ENCODE results near the gene CALHM4.

CALHM4 gene, protein sequence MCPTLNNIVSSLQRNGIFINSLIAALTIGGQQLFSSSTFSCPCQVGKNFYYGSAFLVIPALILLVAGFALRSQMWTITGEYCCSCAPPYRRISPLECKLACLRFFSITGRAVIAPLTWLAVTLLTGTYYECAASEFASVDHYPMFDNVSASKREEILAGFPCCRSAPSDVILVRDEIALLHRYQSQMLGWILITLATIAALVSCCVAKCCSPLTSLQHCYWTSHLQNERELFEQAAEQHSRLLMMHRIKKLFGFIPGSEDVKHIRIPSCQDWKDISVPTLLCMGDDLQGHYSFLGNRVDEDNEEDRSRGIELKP

DNA sequence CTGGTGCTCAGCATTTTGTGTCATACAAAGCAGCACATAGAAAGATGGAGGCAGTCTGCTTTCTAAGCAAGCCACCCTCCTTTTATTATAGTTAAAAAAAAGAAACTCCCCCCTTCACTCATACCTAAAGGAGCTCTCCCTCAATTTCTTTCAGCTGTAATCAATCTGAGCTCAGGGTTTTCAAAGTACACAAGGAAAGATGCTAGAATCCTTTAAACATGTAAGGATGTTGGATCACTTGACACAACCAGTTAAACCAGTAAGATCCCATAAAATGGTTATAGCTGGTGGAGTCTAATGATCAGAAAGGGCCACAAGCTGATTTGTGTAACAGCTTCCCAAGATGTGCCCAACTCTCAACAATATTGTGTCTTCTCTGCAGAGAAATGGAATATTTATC lies at the start of gene CALHM4:
TSS of gene CALHM4 (plus strand) at position 301 of the 400 bp plus-strand sequence. CDS start at position 344, 43 bp downstream.
- in situ Hi-C loops (cut with MboI; ENCODE audit: low sequenced_read_pairs, unreplicated experiment): no loop called here
- TF ChIP-seq, protein P1, sequence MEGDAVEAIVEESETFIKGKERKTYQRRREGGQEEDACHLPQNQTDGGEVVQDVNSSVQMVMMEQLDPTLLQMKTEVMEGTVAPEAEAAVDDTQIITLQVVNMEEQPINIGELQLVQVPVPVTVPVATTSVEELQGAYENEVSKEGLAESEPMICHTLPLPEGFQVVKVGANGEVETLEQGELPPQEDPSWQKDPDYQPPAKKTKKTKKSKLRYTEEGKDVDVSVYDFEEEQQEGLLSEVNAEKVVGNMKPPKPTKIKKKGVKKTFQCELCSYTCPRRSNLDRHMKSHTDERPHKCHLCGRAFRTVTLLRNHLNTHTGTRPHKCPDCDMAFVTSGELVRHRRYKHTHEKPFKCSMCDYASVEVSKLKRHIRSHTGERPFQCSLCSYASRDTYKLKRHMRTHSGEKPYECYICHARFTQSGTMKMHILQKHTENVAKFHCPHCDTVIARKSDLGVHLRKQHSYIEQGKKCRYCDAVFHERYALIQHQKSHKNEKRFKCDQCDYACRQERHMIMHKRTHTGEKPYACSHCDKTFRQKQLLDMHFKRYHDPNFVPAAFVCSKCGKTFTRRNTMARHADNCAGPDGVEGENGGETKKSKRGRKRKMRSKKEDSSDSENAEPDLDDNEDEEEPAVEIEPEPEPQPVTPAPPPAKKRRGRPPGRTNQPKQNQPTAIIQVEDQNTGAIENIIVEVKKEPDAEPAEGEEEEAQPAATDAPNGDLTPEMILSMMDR (IDR thresholded peaks at IDR 0.05; ENCODE audit: borderline replicate concordance, control extremely low read depth, extremely low read depth, insufficient read depth, missing control alignments): no peak
- DNase-seq (ENCODE audit: low spot score): no peak

DNA sequence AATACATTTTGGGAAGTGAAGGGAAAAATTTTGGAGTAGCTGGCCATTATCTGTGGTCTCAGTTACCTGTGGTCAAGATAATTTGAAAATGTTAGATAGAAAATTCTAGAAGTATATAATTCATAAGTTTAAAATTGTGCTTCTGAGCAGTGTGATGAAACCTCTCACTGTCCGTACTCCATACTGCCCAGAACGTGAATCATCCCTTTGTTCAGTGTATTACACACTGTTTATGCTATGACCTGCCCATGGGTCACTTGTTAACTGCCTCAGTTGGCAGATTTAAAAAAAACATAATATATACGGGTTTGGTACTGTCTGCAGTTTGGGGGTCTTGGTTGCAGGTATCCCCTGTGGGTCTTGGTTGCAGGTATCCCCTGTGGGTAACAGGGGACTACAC lies 46.2 kb upstream of the CALHM4 start:
- TF ChIP-seq, protein P1 (IDR thresholded peaks at IDR 0.05; ENCODE audit: borderline replicate concordance, control extremely low read depth, extremely low read depth, insufficient read depth, missing control alignments): no peak
- no peak for DNase-seq (ENCODE audit: low spot score)
- in situ Hi-C loops (cut with MboI; ENCODE audit: low sequenced_read_pairs, unreplicated experiment): no loop called here

DNA sequence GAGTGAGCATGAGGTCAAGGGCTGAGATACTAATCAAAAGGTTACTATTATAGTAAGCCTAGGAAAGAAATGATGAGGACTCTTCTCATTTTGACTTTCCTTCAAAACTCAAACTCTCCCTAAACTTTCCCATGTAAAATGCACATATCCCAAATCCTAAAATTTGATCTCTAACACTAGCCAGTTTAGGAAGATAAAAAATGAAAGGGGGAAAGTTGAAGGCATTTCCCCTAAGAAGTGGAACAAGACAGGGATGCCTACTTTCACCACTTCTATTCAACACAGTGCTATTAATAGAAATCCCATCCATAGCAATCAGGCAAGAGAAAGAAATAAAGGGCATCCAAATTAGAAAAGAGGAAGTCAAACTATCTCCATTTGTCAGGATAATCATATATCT lies 45.0 kb upstream of the CALHM4 start:
- in situ Hi-C loops (cut with MboI; ENCODE audit: low sequenced_read_pairs, unreplicated experiment): no loop called here
- TF ChIP-seq, protein P1 (IDR thresholded peaks at IDR 0.05; ENCODE audit: borderline replicate concordance, control extremely low read depth, extremely low read depth, insufficient read depth, missing control alignments): no peak
- no peak for DNase-seq (ENCODE audit: low spot score)

DNA sequence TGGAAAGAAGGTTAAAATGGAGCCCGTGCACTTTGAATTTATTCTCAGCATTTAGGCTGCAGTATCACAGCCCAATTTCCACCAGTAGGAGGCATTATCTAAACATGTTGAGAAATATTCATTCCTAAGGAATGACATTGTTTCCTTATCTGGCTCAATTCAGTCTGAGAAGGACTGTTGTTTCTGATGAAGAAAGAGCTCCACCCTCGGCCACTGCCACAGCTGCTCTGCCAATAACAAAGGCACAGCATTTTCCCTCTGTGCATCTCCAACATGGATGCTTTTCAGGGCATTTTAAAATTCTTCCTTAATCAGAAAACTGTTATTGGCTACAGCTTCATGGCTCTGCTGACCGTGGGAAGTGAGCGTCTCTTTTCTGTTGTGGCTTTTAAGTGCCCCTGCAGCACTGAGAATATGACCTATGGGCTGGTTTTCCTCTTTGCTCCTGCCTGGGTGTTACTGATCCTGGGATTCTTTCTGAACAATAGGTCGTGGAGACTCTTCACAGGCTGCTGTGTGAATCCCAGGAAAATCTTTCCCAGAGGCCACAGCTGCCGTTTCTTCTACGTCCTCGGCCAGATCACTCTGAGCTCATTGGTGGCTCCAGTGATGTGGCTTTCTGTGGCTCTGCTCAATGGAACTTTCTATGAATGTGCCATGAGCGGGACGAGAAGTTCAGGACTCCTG lies 42.0 kb upstream of the CALHM4 start, which contains the start of gene CALHM5:
TSS of gene CALHM5 (plus strand) at position 216 of the 687 bp plus-strand sequence. CDS start at position 274, 58 bp downstream.
- DNase-seq (ENCODE audit: low spot score): no peak
- in situ Hi-C loops (cut with MboI; ENCODE audit: low sequenced_read_pairs, unreplicated experiment): no loop called here
- TF ChIP-seq, protein P1 (IDR thresholded peaks at IDR 0.05; ENCODE audit: borderline replicate concordance, control extremely low read depth, extremely low read depth, insufficient read depth, missing control alignments): no peak

DNA sequence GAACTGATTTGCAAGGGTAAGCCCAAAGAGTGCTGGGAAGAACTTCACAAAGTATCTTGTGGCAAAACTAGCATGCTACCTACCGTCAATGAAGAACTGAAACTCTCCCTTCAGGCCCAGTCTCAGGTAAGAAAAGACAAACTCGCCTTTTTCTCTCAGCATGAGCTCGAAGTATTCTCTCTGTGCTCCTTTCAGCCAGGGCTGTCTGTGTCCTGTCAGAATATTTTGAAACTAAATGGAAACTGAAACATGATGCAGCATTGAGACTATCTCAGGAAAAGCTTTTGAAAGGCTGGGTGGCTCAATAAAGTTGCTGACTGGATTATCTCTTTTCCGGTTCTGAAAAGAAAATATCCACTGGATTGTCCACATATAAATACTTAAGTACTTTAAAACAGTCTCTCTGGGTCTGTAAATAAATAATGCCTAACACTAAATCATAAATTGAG lies 41.4 kb upstream of the CALHM4 start:
- in situ Hi-C loops (cut with MboI; ENCODE audit: low sequenced_read_pairs, unreplicated experiment): no loop called here
- TF ChIP-seq, protein P1 (IDR thresholded peaks at IDR 0.05; ENCODE audit: borderline replicate concordance, control extremely low read depth, extremely low read depth, insufficient read depth, missing control alignments): no peak
- DNase-seq (ENCODE audit: low spot score): no peak

DNA sequence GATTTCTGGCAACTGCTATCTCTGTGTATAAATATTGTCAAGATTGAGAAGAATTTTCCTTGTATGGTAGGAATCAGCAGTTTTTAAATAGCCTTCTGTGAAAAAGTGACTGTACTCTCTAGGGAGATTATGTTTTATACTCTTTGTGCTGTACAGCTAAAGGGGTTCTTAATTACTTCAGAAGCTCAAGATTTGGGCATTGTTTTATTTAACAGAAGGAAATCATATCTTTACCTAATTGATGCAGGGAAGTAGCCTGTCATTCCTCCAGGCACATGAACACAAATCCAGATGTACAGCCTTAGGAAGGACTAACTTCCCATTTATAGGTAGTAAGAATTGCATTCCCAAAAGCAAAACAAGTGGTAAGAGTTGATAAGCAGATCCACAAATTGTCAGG lies 40.8 kb upstream of the CALHM4 start:
- no peak for DNase-seq (ENCODE audit: low spot score)
- TF ChIP-seq, protein P1 (IDR thresholded peaks at IDR 0.05; ENCODE audit: borderline replicate concordance, control extremely low read depth, extremely low read depth, insufficient read depth, missing control alignments): no peak
- in situ Hi-C loops (cut with MboI; ENCODE audit: low sequenced_read_pairs, unreplicated experiment): no loop called here

Measured in GM13976 (cell line).